ENCODE data around the gene RPA3. TPM values are rescaled to one million over a fixed set of nuclear protein-coding genes. Genes with fewer than 3 reads are reported as not detected.

Gene RPA3
- total RNA-seq, 1 experiment from 2014 or later: 108 TPM

DNA sequence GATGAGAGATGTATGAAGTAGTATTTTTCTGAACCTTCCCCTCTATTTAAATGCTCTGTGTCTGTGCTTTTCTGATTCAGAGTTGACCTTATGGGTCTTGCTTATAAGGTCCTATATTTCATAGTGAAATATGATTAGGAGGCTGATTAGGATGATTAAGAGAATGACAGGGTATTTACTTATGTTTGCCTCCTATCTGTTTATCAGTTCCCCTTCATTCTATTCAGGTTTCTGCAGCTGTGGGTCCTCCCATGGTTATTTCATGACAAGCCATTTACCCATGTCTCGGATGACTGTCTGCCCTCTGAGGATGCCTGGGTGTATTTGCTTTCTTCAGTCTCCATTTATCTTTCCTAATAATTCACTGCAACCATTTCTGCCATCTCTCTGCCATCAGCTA, 16.9 kb downstream of the RPA3 start:
- Histone ChIP-seq H3K23me2 (ENCODE audit: insufficient read length, low read depth, low read length, poor library complexity, severe bottlenecking) (no peaks in the 10 kb centered on the region), H2AFZ (ENCODE audit: low read length) (no peak overlapping the region), H2BK5ac (ENCODE audit: insufficient read length, low read length) (no peak overlapping the region), H3K27me3 (ENCODE audit: insufficient read depth, low read length) (no peaks in the 10 kb centered on the region), H3K23ac (ENCODE audit: insufficient read length, low read depth, low read length) (no peak overlapping the region), H3K14ac (ENCODE audit: insufficient read depth, low read length) (no peak overlapping the region), H4K5ac (ENCODE audit: insufficient read length, low read depth, low read length) (no peak overlapping the region), H3K4ac (ENCODE audit: low read depth, low read length) (no peak overlapping the region), H3T11ph (ENCODE audit: low read length) (no peak overlapping the region), H2BK120ac (ENCODE audit: low read depth, low read length, poor library complexity, severe bottlenecking) (no peak overlapping the region), H3K56ac (ENCODE audit: insufficient read length, low read depth, low read length) (no peak overlapping the region), H4K8ac (replicated peaks; ENCODE audit: insufficient read length, low read depth, low read length) (no peak overlapping the region), H2BK15ac (ENCODE audit: low read depth, low read length) (no peak overlapping the region), H3K9me3 (ENCODE audit: control insufficient read depth, low read depth, low read length) (no peaks in the 10 kb centered on the region), H3K4me2 (ENCODE audit: insufficient read depth, insufficient read length, low read length) (no peak overlapping the region), H3K79me2 (ENCODE audit: insufficient read depth, low read length) (no peaks in the 10 kb centered on the region), H3K79me1 (ENCODE audit: insufficient read depth, low read depth, low read length, poor library complexity, severe bottlenecking) (no peaks in the 10 kb centered on the region), H4K20me1 (ENCODE audit: control insufficient read depth, insufficient read depth, insufficient read length) (no peaks in the 10 kb centered on the region), H2BK12ac (ENCODE audit: insufficient read length, low read depth, low read length) (no peak overlapping the region), H3K4me1 (ENCODE audit: insufficient read depth, low read length) (no peaks in the 10 kb centered on the region), H4K91ac (ENCODE audit: insufficient read length, low read depth, low read length) (no peak overlapping the region), H2BK20ac (ENCODE audit: low read depth, low read length, poor library complexity, severe bottlenecking) (no peak overlapping the region), H2AK5ac (ENCODE audit: insufficient read length, low read length) (no peak overlapping the region), H3K18ac (ENCODE audit: insufficient read length, low read depth, low read length) (no peak overlapping the region), H3K9ac (ENCODE audit: extremely low read depth, insufficient read length, low read length) (no peak overlapping the region), H3K27ac (ENCODE audit: insufficient read length, low read depth, low read length) (no peak overlapping the region)
- no peak for TF ChIP-seq CTCF (conservative IDR thresholded peaks at IDR 0.05)
- Mint-ChIP-seq H3K9me3 (no peaks in the 10 kb centered on the region), H3K36me3 (ENCODE audit: insufficient read depth in 1 of 3, low read depth in 3 of 3) (no peaks in the 10 kb centered on the region; a peak in 1 of 7 replicates), H3K27me3 (ENCODE audit: low read depth) (no peaks in the 10 kb centered on the region), H3K27ac (peak overlapping the region in 1 of 3 experiments; percentile 5; a peak in 1 of 7 replicates), H3K4me3 (no peak overlapping the region), H3K4me1 (peaks cover 18 to 19% of the 10 kb centered on the region in 2 experiments)
- WGBS (ENCODE audit: extremely low coverage, insufficient read length, low lambda C conversion rate): no CpG with 5 or more reads among the region's 1 CpG
- no peak for DNase-seq
